Measurements from ENCODE around the gene KLHL36. TPM values are rescaled to one million over a fixed set of nuclear protein-coding genes. Genes with fewer than 3 reads are reported as not detected.
"Not testable (repeated sequence)": the region's sequence is repeated elsewhere in the genome, so short reads cannot be mapped to it uniquely, and the experiment has no call there.

KLHL36 gene
- total RNA-seq, 1 donor from 2014 or later: 51.6 TPM

GRCh38 chr16:84631886-84632285, 16.4 kb upstream of the KLHL36 start:
- no peak overlapping the region for H3K4me3 Mint-ChIP-seq
- H3K27me3 Mint-ChIP-seq (ENCODE audit: low read depth): no peaks in the 10 kb centered on the region
- TF ChIP-seq CTCF (IDR thresholded peaks at IDR 0.05; ENCODE audit: unreplicated experiment): no peak
- peaks cover 7% of the 10 kb centered on the region for H3K4me1 Mint-ChIP-seq
- no peak overlapping the region for H3K27ac Mint-ChIP-seq
- H3K9me3 Mint-ChIP-seq: no peaks in the 10 kb centered on the region
- no peaks in the 10 kb centered on the region for H3K36me3 Mint-ChIP-seq
- DNase-seq (ENCODE audit: low spot score in 2 of 2, unreplicated experiment in 2 of 2): no peak

- H3K27ac Mint-ChIP-seq; H3K27me3 Mint-ChIP-seq (ENCODE audit: low read depth): not testable (repeated sequence)
Observed at GRCh38 chr16:84632862-84633261, 15.4 kb upstream of the KLHL36 start.

DNA sequence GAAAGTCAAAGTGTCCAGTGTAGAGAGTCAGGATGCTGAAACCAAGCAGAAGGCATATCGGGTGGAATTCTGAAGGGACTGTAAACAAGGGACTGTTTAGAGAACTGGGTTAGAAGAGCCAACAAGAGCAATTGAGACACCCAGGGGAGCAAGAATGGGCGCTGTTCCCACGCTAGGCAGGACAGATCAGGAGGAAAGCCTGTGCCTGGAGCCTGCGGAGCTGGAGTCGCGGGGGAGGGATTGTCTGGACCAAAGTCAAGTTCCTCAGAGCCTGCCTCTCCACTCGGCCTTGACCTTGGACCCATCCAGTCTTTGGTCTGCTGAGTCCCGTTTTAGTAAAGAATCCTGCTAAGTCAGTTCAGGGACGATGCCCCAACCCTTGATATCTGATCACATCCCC, 14.7 kb upstream of the KLHL36 start:
- Mint-ChIP-seq H3K36me3 (no peaks in the 10 kb centered on the region), H3K9me3 (no peaks in the 10 kb centered on the region), H3K27me3 (ENCODE audit: low read depth) (no peaks in the 10 kb centered on the region), H3K4me1 (peaks cover 8% of the 10 kb centered on the region), H3K27ac (no peak overlapping the region), H3K4me3 (no peak overlapping the region)
- DNase-seq (ENCODE audit: low spot score in 2 of 2, unreplicated experiment in 2 of 2): no peak
- no peak for TF ChIP-seq CTCF (IDR thresholded peaks at IDR 0.05; ENCODE audit: unreplicated experiment)

More at GRCh38 chr16:84632862-84633261, 15.4 kb upstream of the KLHL36 start:
- not testable (repeated sequence) for H3K4me3 Mint-ChIP-seq; H3K4me1 Mint-ChIP-seq; H3K36me3 Mint-ChIP-seq; H3K9me3 Mint-ChIP-seq; DNase-seq (ENCODE audit: low spot score in 2 of 2, unreplicated experiment in 2 of 2)

- peaks cover 8% of the 10 kb centered on the region for H3K4me1 Mint-ChIP-seq
- DNase-seq (ENCODE audit: low spot score in 2 of 2, unreplicated experiment in 2 of 2): no peak
- H3K36me3 Mint-ChIP-seq: no peaks in the 10 kb centered on the region
- TF ChIP-seq CTCF (IDR thresholded peaks at IDR 0.05; ENCODE audit: unreplicated experiment): no peak
- no peaks in the 10 kb centered on the region for H3K27me3 Mint-ChIP-seq (ENCODE audit: low read depth)
- no peaks in the 10 kb centered on the region for H3K9me3 Mint-ChIP-seq
- no peak overlapping the region for H3K4me3 Mint-ChIP-seq
- H3K27ac Mint-ChIP-seq: no peak overlapping the region
Observed at GRCh38 chr16:84635702-84636101, 12.6 kb upstream of the KLHL36 start.

DNA sequence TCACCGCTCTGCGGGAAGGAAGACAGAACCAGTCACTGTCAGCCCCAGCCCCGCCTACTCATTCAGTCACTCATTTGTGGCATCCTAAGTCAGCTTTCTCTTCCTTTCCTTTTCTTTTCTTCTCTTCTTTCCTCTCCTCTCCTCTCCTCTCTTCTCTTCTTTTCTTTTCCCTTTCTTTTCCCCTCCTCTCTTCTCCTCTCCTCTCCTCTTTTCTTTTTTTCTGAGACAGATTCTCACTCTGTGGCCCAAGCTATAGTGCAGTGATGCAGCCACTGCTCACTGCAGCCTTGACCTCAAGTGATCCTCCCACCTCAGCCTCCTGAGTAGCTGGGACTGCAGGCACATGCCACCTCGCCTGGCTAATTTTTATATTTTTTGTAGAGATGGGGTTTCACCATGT, 10.6 kb upstream of the KLHL36 start:
- no peak overlapping the region for H3K4me3 Mint-ChIP-seq
- no peak overlapping the region for H3K27ac Mint-ChIP-seq
- no peak for DNase-seq (ENCODE audit: low spot score in 2 of 2, unreplicated experiment in 2 of 2)

GRCh38 chr16:84638231-84638806, 10.0 kb upstream of the KLHL36 start:
- Mint-ChIP-seq H3K4me3 (no peak overlapping the region), H3K9me3 (no peaks in the 10 kb centered on the region), H3K36me3 (no peaks in the 10 kb centered on the region), H3K4me1 (peaks cover 16% of the 10 kb centered on the region), H3K27me3 (ENCODE audit: low read depth) (no peaks in the 10 kb centered on the region), H3K27ac (no peak overlapping the region)
- no peak for TF ChIP-seq CTCF (IDR thresholded peaks at IDR 0.05; ENCODE audit: unreplicated experiment)
- no peak for DNase-seq (ENCODE audit: low spot score in 2 of 2, unreplicated experiment in 2 of 2)

More for the DNA sequence above, 10.6 kb upstream of the KLHL36 start:
- peaks cover 12% of the 10 kb centered on the region for H3K4me1 Mint-ChIP-seq
- H3K27me3 Mint-ChIP-seq (ENCODE audit: low read depth): no peaks in the 10 kb centered on the region
- TF ChIP-seq CTCF (IDR thresholded peaks at IDR 0.05; ENCODE audit: unreplicated experiment): no peak
- no peaks in the 10 kb centered on the region for H3K9me3 Mint-ChIP-seq
- no peaks in the 10 kb centered on the region for H3K36me3 Mint-ChIP-seq
